Measurements from ENCODE around the gene ARID3A. TPM values are rescaled to one million over a fixed set of nuclear protein-coding genes. Genes with fewer than 3 reads are reported as not detected.
A peak's percentile ranks its signal among the peaks of the same experiment; 100 is the strongest.

Gene ARID3A
- total and polyA plus RNA-seq, 2 of the 13 experiments (the other 11 are each of a cell fraction or from before 2014, with no cell fraction given): 71.3 to 77.9 TPM

GRCh38 chr19:945401-946252 is 19.8 kb downstream of the ARID3A start (continued):
- TF ChIP-seq AGO2 (optimal IDR thresholded peaks at IDR 0.05; ENCODE audit: low read depth, low read length) (peak; percentile 95), RBM22 (optimal IDR thresholded peaks at IDR 0.05; ENCODE audit: low read length) (peak; percentile 59), ZNF570 (CRISPR knock-in tag; IDR thresholded peaks at IDR 0.05; ENCODE audit: borderline replicate concordance) (no peak), AHR (CRISPR knock-in tag; IDR thresholded peaks at IDR 0.05) (no peak), NPAS2 (CRISPR knock-in tag; IDR thresholded peaks at IDR 0.05; ENCODE audit: borderline replicate concordance) (no peak), ZMYM3 (CRISPR knock-in tag; IDR thresholded peaks at IDR 0.05) (peak; percentile 53), NFYB (CRISPR knock-in tag; IDR thresholded peaks at IDR 0.05) (no peak)

GRCh38 chr19:947090-947706 is 21.4 kb downstream of the ARID3A start:
- peaks cover 57% of the 10 kb centered on the region for H3K4me1 ChIP-seq (ENCODE audit: insufficient read depth, low read length)
- H3K36me3 ChIP-seq (replicated peaks in 1 of 2; ENCODE audit: control insufficient read depth in 1 of 2, insufficient read depth in 2 of 2, low read length in 2 of 2): peaks cover 18 to 49% of the 10 kb centered on the region in 2 experiments
- WGBS (ENCODE audit: low lambda C conversion rate): 98% methylated on average over 22 of the region's 30 CpGs
- no peaks in the 10 kb centered on the region; a peak in 1 of 5 replicates for H3K27me3 ChIP-seq (ENCODE audit: control insufficient read depth in 1 of 2, insufficient read depth in 2 of 2, low read length in 2 of 2)
- ATAC-seq (no peak), DNase-seq (ENCODE audit: low spot score) (no peak), FAIRE-seq (no peak)
- peaks cover 42% of the 10 kb centered on the region; the same call in 1 of the 2 replicates for H4K20me1 ChIP-seq (ENCODE audit: insufficient read depth, low read length)
- H2AFZ ChIP-seq (ENCODE audit: low read length): no peak overlapping the region
- no peak overlapping the region for H3K4me2 ChIP-seq (ENCODE audit: low read depth, low read length)
- H3K27ac ChIP-seq (ENCODE audit: extremely low read length, insufficient read depth, low read length): no peak overlapping the region
- POLR2A ChIA-PET: no interaction called here
- intact Hi-C loops (cut with micrococcal nuclease; ENCODE audit: unreplicated experiment) (no loop called here), in situ Hi-C loops (cut with HindIII; ENCODE audit: extremely low pct_ligation_motif_present, low pct_unique_long_range_greater_than_20kb) (no loop called here)
- no peak overlapping the region for H3K4me3 ChIP-seq (replicated peaks in 1 of 3; ENCODE audit: insufficient read depth in 1 of 3, low read depth in 2 of 3, low read length in 3 of 3)
- H3K9ac ChIP-seq (ENCODE audit: insufficient read depth, low read depth, low read length): no peak overlapping the region
- H3K79me2 ChIP-seq (ENCODE audit: insufficient read depth, low read length): peaks cover 70% of the 10 kb centered on the region
- no peaks in the 10 kb centered on the region for H3K9me3 ChIP-seq (ENCODE audit: low read length)
- CTCF ChIA-PET (ENCODE audit: low intra/inter-chr PET ratio, low total read pairs): no interaction called here
- BruUV-seq (replicated peaks): no TSS peak
- no peak for TF ChIP-seq PHF21A (CRISPR knock-in tag; IDR thresholded peaks at IDR 0.05)
- no peak for TF ChIP-seq MTA3 (CRISPR knock-in tag; IDR thresholded peaks at IDR 0.05)
- TF ChIP-seq RNF219 (CRISPR knock-in tag; IDR thresholded peaks at IDR 0.05): no peak
- TF ChIP-seq YY1 (IDR thresholded peaks at IDR 0.05; ENCODE audit: insufficient read depth, insufficient replicate concordance, low read depth, low read length): no peak
- no peak for TF ChIP-seq ATF1 (CRISPR knock-in tag; IDR thresholded peaks at IDR 0.05)
- TF ChIP-seq CEBPG (CRISPR knock-in tag; IDR thresholded peaks at IDR 0.05): no peak
- TF ChIP-seq REPIN1 (CRISPR knock-in tag; IDR thresholded peaks at IDR 0.05; ENCODE audit: borderline replicate concordance, low read depth): no peak
- TF ChIP-seq FOXP1 (IDR thresholded peaks at IDR 0.05): no peak
- no peak for TF ChIP-seq FOXP1 (CRISPR knock-in tag; IDR thresholded peaks at IDR 0.05)
- no peak for TF ChIP-seq ZKSCAN1 (IDR thresholded peaks at IDR 0.05; ENCODE audit: low read length)
- peak; percentile 14; the same call in 1 of the 2 replicates for TF ChIP-seq SALL1 (CRISPR knock-in tag; IDR thresholded peaks at IDR 0.05)
- TF ChIP-seq ZMYM3 (CRISPR knock-in tag; IDR thresholded peaks at IDR 0.05): no peak
- no peak for TF ChIP-seq KAT2B (IDR thresholded peaks at IDR 0.05; ENCODE audit: borderline replicate concordance, low read depth, low read length)
- TF ChIP-seq AGO2 (optimal IDR thresholded peaks at IDR 0.05; ENCODE audit: low read depth, low read length): peak; percentile 64
- peak; percentile 17 for TF ChIP-seq RBM22 (optimal IDR thresholded peaks at IDR 0.05; ENCODE audit: low read length)
- no peak for TF ChIP-seq ZNF275 (CRISPR knock-in tag; IDR thresholded peaks at IDR 0.05; ENCODE audit: borderline replicate concordance)
- TF ChIP-seq KLF15 (CRISPR knock-in tag; IDR thresholded peaks at IDR 0.05; ENCODE audit: borderline replicate concordance): no peak

Data from HepG2 (cell line).